ENCODE data around the gene PRKCZ.

- TF ChIP-seq, protein P1, sequence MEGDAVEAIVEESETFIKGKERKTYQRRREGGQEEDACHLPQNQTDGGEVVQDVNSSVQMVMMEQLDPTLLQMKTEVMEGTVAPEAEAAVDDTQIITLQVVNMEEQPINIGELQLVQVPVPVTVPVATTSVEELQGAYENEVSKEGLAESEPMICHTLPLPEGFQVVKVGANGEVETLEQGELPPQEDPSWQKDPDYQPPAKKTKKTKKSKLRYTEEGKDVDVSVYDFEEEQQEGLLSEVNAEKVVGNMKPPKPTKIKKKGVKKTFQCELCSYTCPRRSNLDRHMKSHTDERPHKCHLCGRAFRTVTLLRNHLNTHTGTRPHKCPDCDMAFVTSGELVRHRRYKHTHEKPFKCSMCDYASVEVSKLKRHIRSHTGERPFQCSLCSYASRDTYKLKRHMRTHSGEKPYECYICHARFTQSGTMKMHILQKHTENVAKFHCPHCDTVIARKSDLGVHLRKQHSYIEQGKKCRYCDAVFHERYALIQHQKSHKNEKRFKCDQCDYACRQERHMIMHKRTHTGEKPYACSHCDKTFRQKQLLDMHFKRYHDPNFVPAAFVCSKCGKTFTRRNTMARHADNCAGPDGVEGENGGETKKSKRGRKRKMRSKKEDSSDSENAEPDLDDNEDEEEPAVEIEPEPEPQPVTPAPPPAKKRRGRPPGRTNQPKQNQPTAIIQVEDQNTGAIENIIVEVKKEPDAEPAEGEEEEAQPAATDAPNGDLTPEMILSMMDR (conservative IDR thresholded peaks at IDR 0.05; ENCODE audit: low read depth, low read length): no peak
- TF ChIP-seq POLR2A (IDR thresholded peaks at IDR 0.05; ENCODE audit: low read depth, low read length) (no peak), RAD21 (IDR thresholded peaks at IDR 0.05; ENCODE audit: low read length) (no peak), CEBPB (IDR thresholded peaks at IDR 0.05; ENCODE audit: low read depth, low read length) (no peak), BHLHE40 (IDR thresholded peaks at IDR 0.05; ENCODE audit: low read depth, low read length) (no peak)
Measured at GRCh38 chr1:2073382-2074230, 23.4 kb downstream of the PRKCZ start.
